Heart left ventricle (tissue), 13 donors: ENCODE measurements around the gene APOA5.
"Not testable (repeated sequence)": the region's sequence is repeated elsewhere in the genome, so short reads cannot be mapped to it uniquely, and the experiment has no call there.

Source experiments
- POLR2A ChIP-seq, 2 donors: fragments of 450-650 bp; IDR thresholded peaks; one replicate each; pipeline ENCODE4 v1.6.1; 2017; ENCODE audit warnings: antibody characterized with exemption in 2 of 2, mild to moderate bottlenecking in 2 of 2, moderate library complexity in 2 of 2
- TF ChIP-seq, protein P1 (sequence below), 12 donors: fragments of 200-600 bp; sonication (generic) in 4 of 12; IDR thresholded peaks; one replicate each; pipeline versions ENCODE4 v1.5.0 to v1.8.0; 2018 to 2022; ENCODE audit warnings: antibody characterized with exemption in 12 of 12, mild to moderate bottlenecking in 5 of 12
- donor health status: ischemic (EF 13 %, LVEDD 7.1; RV severe dilation, severe dysfunction).
- donor health status: DM: no; HTN: yes; CAD: no.
- donor health status: DM: no; HTN: no; CAD: no.
- donor health status: ischemic (EF 25% LVEDD 6.9; RV normal size, moderate dysfunction).
- donor health status: ischemic (EF 25% LVEDD 5.7; RV mildly dilated, moderate dysfunction).
- donor health status: ischemic (EF 35%, LVEDD 5.7; RV mildly dilated, moderate dysfunction).
- donor health status: nonischemic (EF 11% LVEDD 7.7; RV severe dilation, severe dysfunction).
- donor health status: DM: yes; HTN: yes; CAD: no.
- donor health status: PGD.
- donor health status: ischemic (EF 29% LVEDD 5.4; RV normal size, mild dysfunction).
- donor health status: nonischemic (EF 23%, LVEDD 6.1; RV moderate dilation, normal function).

DNA sequence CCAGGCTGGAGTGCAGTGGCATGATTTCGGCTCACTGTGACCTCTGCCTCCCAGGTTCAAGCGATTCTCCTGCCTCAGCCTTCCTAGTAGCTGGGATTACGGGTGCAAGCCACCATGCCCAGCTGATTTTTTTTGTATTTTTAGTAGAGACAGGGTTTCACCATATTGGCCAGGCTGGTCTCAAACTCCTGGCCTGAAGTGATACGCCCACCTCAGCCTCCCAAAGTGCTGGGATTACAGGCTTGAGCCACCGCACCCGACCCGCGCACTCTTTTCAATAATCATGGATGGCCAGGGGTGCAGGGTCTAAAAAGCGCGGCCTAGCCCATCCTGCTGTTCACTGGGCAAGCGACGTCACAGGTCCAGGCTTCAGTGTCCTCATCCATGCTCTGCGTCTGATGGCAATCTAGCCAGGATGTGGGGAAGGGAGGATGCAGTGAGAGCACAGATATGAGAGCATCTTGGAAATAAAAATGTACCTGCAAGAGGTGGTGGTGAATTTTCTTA, 42.9 kb upstream of the APOA5 start:
- TF ChIP-seq, protein P1, sequence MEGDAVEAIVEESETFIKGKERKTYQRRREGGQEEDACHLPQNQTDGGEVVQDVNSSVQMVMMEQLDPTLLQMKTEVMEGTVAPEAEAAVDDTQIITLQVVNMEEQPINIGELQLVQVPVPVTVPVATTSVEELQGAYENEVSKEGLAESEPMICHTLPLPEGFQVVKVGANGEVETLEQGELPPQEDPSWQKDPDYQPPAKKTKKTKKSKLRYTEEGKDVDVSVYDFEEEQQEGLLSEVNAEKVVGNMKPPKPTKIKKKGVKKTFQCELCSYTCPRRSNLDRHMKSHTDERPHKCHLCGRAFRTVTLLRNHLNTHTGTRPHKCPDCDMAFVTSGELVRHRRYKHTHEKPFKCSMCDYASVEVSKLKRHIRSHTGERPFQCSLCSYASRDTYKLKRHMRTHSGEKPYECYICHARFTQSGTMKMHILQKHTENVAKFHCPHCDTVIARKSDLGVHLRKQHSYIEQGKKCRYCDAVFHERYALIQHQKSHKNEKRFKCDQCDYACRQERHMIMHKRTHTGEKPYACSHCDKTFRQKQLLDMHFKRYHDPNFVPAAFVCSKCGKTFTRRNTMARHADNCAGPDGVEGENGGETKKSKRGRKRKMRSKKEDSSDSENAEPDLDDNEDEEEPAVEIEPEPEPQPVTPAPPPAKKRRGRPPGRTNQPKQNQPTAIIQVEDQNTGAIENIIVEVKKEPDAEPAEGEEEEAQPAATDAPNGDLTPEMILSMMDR (IDR thresholded peaks at IDR 0.05) = not testable (repeated sequence)
- not testable (repeated sequence) for TF ChIP-seq POLR2A (IDR thresholded peaks at IDR 0.05)
